NCI-H524 (cell line): ENCODE measurements around the gene ATP6V0E1.

Experiments
- DNase-seq, 2 experiments: peaks; one replicate each; lab custom pipeline; 2025; lab: John Stamatoyannopoulos, UW

Gene ATP6V0E1

DNA sequence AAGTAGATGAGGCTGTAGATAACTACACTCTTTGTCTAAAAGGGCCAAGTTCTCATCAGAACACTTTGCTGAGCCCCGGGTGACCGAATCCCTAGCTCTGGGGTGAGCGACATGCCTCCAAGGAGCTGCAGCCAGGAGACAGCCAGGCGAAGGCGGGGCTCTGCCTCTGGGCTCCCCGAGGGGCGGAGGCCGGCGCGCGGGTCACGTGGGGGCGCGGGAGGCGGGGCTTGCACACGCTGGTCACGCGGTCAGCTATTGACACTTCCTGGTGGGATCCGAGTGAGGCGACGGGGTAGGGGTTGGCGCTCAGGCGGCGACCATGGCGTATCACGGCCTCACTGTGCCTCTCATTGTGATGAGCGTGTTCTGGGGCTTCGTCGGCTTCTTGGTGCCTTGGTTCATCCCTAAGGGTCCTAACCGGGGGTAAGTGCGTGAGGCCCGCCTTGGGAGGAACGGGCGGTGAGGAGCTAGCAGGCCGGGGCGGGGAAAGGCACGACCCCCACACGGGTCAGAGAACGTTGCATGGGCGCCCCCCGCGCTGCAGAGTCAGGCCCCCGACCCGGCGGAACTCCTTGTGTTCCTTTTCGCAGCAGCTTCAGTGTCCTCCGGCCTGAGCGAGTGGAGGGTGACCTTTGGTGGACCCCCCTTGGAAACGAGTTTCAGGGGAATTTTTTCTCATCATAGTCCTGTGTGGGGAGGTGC lies at the start of gene ATP6V0E1:
Gene ATP6V0E1, plus strand, starts transcription at position 230 of the 702 bp plus-strand sequence. Its CDS starts 90 bp downstream, at position 320.
- peak; percentile 73 to 90 for DNase-seq

DNA sequence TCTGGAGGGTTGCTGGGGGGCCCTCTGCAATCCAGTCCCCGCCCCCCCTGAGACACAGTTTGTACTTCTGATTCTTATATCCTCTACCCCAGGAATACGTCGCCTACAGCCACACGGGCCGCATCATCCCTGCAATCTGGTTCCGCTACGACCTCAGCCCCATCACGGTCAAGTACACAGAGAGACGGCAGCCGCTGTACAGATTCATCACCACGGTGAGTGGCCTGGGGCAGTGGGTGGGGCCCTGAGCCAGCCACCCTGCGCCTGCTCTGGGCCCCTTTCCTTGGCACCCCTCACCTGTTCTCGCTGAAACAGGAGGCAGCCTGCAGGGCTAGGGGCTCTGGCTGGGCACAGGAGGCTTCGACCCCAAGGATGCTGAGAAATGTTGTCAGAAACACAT lies 48.5 kb upstream of the ATP6V0E1 start:
- DNase-seq, result no peak

DNA sequence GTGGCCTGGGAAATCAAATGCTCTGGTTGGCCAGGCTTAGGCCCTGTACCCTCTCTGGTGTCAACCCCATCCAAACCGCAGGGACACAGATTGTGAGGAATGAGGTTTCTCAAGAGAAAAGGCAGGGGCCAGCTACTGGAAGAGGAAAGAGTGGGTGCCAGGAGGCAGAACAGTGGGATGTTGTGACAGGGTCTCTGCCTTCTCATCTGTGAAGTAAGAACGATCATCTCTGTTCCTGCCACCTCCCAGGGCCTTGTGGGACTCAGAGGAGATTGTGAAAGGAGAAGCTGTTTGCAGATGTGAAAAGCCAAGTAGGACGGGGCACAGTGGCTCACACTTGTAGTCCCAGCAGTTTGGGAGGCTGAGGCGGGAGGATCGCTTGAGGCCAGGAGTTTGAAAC lies 47.2 kb upstream of the ATP6V0E1 start:
- no peak for DNase-seq

DNA sequence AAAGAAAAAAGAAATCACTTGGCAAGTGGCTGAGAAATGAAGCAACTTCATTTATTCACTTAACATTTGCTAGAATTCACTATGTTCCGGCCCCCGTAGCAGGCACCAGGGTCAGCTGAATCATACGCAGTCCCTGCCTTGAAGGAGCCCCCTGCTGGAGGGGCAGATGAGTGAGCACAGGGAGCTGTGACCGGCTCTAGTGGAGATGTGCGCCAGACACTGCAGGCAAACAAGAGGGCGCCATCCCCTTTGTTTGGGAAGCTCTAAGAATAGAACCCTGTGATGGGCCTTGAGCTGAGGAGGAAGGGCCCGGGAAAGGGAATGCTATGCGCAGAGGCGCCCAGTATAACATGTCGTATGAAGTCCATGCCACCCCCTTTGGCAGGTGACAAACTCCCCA lies 44.5 kb upstream of the ATP6V0E1 start:
- DNase-seq, result peak; percentile 71 to 87

DNA sequence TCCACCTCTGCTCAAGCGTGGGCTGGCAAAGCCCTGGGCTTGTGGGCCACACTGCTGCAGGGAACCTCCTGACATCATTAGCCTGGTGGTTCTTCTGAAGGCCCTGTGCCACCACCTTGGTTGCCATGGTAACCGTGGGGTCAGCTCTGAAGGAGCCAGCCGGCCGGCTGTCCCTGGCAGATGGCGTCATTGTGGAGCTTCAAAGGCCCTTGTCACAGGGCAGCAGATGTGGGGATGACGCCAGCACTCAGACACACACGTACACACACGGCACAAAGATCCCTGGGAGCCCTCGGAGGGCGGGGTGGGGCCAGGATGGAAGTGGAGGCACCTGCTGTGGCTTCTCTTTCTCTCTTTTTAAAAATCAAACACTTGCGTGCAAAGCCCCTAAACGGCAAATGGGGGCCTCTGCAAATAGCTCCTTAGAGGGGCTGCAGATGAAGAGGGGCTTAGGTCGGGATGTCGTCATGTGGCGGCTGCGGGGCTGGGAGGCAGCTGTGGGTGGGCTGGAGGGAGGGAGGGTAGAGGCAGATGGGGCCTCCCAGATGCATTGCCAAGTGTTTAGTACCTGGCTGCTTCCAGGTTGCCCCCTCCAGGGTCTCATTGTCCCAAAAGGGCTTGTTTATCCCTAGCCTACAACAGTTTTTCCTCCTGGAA lies 43.8 kb upstream of the ATP6V0E1 start:
- peak; percentile 98 to 99 for DNase-seq

DNA sequence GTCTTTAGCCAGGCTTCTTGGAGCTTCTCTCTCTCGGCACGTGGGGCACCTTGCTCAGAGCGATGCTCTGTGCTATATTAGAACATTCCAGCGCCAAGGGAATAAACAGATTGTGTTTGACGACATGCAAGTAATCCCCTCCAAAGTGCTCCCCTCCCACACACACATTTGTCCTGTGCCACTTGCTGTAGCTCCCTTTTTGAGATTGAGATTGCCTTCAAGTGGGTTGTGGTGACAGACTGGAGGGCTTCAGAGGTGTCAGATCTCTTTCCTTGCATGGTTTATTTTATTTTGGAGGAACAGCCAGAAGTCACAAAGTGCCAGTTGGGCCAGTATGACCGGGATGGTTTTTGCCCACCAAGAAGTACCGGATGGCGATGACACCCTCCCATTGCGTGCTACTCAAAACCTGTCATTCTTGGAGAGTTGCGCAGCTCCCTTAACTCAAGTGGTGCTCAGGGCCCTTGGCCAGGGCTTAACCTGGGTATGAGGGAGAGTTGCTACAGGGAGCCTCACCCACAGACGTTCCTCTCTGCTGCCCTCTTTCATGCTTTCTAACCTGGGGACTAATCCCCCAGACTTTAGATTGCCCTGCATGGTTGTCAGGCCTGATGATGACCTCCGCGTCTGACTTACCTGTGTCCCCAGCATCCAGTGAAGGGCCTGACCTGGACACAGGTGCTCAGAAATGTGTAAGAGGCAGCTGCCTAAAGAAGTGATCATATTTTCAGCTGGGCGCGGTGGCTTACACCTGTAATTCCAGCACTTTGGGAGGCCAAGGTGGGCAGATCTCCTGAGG lies 43.1 kb upstream of the ATP6V0E1 start:
- peak; percentile 93 to 98 for DNase-seq

DNA sequence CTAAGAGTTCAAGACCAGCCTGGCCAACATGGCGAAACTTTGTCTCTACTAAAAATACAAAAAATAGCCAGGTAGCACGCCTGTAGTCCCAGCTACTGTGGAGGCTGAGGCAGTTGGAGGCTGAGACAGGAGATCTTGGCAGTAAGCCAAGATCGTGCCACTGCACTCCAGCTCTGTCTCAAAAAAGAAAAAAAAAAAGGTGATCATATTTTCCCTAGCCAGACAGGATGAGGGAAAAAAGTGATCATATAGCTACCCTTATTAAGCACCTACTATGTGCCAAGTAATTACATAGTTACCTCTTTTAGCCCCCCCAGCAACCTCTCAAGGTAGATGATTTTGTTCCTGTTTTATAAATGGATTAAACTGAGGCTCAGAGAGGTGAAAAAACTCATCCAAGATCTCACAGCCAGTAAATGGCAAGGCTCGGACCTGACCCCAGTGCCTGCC lies 42.5 kb upstream of the ATP6V0E1 start:
- DNase-seq, result peak in 1 of 2 experiments; percentile 52

DNA sequence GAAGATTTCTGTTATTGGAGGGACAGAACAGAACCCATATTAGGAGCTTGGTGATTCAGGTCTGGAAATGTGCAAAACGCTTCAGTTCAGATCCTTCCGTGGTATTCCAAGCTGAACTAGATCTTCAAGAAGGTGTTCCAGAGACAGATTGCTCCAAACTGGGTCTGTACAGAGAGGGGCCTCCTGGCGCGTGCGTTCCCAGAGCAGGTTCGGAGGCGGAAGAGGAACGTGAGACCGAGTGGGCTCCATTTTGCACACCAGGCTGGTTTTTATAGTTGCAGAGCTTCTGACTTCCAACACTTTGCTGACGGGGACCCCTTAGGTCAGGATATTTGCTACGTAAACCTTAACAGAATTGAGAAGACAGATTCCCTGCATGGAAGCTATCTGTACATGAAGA lies 41.0 kb upstream of the ATP6V0E1 start:
- no peak for DNase-seq

DNA sequence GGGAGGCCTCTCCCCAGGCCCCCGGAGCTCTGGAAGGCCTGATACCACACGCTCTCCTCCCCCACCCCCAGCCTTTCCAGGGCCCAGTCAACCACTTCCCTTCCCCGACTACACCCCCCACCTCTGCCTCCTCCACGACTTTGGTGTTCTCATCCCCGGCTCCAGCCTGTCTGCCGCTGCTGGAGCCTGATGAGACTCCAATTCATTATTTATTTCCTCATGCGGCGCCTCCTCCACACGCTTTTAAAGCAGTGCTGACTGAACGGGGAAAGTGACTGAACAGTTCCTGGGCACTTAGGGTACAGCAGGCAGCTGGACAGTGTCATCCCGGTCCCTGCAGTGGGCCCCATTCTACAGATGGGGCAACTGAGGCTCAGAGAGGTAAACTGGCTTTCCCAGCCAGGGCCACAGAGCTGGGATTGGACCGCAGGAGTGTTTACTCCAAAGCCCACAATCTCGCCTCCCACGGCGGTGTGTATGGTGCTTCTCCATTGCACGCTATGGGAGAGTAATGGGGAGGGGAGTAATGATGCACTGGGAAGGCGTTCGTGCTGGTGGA lies 40.2 kb upstream of the ATP6V0E1 start:
- DNase-seq, result peak in 1 of 2 experiments; percentile 5

DNA sequence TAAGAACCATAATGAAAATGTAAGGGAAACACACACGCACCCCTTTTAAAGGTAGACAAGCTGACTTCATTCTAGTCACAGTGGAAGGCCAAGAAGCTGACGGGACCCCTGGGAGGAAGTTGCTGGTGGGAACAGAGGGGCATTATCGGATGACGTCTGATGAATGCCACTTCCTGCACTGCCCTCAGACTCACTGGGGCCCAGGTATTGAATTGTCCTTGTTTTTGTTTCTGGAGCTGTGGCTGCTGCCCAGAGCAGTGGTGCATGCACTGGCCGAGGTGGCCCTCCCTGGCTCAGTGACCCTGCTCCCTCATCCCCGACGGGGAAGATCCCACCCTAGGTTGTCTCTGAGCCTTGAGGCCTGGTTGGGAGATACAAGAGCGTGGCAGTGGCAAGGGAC lies 39.7 kb upstream of the ATP6V0E1 start:
- DNase-seq, result no peak

DNA sequence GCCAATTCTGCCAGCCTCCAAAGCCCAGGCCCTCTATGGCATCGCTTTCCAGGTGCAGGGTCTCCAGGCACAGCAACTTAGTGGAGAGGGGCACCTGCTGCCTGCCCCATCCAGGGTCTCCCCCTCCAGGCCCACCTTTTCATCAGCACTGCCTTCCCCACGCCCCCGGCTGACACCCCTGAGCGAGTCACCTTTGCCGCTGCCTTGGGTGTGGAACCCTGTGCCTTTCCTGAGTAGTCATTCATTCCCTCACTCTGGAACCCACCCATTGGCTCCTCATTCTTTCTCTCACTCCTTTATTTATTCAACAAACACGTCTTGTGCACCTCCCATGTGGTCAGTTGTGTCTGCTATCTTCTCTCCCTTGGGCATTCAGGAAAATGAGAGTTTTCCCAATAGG lies 38.8 kb upstream of the ATP6V0E1 start:
- DNase-seq, result no peak

DNA sequence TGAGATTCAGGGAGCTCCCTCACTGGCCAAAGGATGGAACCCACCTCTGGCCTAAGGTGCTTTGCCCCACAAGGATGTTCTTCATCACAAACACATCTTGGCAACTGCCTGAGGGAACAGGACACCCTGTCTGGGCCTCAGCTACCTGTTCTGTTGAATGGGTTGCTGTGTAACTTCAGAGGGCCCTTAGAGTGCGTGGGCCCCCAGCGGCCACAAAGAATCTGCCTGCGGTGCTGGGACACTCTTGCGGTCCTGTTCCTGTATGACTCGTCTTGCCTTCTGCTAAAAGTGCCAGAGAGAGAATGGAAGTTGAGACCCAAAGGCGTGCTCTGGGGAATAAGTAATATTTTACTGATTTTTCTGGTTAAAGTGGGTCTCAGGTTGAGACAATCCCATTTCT lies 38.4 kb upstream of the ATP6V0E1 start:
- no peak for DNase-seq

DNA sequence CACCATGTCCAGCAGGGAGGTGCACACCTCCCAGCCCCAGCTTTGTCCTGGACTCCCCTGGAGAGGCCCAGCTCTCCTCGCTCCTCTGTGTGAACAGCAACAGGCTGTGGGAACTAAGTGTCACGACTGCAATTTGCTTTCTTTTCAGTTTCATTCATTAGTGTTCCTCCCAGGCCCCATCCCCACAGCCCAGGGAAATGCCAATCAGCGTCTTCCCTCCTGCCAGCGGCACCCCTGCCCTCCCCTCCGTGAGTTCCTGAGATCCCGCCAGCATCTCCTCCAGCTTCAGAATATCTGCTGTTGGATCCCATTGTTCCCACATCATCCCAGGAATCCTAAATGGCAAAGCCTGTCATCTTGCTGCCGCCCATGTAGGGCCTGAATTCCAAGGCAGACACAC lies 37.4 kb upstream of the ATP6V0E1 start:
- no peak for DNase-seq

DNA sequence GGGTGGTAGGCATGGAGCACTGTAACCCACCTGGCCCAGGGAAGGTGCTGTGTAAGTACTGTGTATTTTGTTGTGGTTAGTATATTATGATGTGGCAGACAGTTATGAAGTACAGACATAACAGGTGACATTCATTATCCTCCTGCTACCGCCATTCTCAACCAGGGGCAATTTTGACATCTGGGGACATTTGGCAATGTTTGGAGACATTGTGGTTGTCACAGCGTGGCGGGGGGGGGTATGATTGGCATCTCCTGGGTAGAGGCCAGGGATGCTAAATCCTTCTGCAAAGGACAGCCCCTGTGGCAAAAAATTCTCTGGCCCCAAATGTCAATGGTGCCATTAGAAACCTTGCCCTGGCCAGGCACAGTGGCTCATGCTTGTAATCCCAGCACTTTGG lies 34.1 kb upstream of the ATP6V0E1 start:
- no peak for DNase-seq

DNA sequence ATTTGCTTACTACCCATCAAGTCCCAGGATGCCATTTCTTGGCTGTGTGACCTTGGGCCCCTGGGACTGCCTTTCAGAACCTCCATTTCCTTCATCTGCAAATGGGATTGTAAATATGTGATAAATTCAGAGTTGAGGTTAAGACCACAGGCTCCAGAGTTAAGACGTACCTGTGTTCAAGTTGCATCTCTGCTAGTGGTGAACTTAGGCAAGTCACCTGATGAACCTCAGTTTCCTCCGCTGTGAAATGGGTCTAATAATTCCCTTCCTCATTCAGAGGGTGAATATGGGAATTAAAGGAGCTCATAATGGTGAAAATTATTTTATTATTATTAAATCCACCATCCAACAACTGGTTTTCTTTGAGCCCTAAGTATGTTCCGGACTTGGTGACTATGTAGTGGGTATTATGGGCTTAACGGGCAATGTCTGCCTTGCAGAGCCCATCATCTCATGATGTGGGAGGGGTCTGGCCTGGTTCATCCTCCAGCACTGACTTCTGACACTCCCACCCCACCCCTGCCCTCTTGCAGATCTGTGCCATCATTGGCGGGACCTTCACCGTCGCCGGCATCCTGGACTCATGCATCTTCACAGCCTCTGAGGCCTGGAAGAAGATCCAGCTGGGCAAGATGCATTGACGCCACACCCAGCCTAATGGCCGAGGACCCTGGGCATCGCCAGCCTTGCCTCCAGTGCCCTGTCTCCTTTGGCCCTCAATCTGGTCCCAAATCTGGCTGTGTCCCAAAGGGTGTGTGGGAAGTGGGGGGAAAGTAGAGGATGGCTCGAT lies 33.2 kb upstream of the ATP6V0E1 start:
- no peak for DNase-seq

DNA sequence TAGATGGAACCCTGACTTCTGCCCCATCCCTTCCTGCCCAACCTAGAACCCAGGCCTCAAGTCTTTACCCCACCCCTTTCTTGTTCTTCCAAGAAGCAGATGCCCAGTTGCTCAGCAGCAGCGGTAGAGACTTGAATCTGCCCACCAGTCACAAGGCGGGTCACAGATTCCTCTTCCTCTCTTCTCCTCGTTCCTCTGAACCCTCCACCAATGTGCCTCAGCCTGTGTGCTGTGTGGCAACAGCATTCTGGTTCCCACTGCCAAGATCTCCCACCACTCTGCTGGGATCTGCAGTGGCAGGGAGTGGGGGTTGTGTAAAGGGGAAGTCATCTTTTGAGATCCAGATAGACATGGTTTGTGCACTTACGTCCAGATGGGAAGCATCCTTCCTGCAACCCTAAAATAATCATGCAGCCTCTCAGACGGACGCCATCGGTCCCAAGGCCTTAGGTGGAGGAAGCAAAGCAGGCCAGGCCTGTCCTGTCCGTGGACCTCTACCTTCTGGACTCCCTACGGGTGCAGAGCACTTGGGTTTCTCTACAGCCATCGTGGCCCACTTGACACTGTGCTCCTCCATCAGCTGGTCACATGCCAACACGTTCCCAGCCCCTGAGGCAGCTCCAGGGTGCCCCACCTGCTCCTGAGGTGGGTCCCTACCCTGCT lies 32.1 kb upstream of the ATP6V0E1 start:
- no peak for DNase-seq

DNA sequence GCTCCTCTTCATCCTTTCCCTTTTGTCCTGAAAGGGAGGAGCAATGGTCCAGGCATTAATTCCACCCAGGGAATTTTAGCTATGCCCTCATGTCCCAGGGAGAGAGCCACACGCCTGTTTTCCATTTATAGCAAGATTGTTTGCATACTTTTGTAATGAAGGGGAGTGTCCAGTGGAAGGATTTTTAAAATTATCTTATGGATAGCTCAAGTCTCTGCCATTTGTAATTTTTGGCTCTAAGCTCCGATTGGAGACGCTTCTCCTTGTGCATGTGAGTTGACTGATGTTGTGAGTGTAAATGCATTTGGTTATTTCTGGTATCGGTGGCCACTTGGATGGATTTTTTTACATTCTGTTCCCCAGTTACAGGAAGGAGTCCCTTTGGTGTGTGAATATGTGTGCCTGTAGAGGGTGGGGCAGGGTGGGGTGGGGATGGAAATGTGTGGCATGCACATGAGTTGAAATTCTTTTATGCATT lies 31.5 kb upstream of the ATP6V0E1 start:
- DNase-seq, result no peak

DNA sequence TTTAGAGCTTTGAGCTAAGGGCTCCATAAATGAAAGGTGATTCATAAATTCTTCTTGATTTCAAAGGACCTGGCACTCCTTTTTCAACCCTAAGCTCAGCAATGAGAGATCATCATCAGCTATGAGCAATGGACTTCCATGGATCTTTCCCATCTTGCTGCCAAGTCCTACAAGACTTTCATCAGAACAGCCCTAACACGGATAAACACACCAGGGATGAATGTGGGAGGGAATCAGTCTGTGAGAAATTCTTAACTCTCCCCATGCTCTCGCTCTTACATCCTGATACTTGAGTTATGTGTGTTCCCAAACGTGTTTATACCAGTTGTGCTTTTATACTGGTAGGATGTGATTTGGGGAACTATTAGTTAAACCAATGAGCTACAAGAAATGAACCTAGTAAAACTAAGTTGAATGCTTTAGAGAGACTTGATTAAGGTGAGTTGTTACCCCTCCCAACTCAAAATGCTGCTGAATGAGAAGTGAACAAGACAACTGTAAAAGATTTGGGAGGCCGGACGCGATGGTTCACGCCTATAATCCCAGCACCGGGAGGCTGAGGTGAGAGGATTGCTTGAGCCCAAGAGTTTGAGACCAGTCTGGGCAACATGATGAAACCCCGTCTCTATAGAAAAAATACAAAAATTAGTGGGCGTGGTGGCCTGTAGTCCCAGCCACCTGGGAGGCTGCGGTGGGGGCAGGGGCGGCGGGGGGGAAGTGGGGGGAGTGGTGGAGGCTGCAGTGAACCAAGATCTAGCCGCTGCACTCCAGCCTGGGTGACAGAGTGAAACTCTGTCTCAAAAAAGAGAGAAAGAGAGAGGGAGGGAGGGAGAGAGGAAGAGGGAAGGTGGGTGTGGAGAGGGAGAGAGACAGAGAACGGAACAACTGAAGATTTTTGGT lies 29.5 kb upstream of the ATP6V0E1 start:
- no peak for DNase-seq

DNA sequence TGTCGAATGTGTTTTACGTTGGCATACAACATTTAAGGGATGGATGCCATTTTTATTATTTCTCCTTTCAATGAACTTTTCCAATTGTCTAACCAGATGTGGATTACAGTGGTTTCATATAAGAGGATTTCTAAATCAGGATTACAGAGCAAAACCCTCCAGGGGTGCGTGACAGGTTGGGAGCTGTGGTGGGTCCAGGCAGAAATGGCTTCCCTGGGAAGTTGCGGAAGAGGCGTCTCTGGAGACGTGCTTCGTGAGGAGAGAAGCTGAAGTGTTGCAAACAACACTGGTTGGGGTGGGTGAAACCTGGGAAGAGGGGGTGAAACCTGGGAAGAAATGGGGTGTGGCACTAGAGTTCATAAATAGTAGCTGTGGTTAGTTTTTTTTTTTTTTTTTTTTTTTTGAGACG lies 28.8 kb upstream of the ATP6V0E1 start:
- no peak for DNase-seq

DNA sequence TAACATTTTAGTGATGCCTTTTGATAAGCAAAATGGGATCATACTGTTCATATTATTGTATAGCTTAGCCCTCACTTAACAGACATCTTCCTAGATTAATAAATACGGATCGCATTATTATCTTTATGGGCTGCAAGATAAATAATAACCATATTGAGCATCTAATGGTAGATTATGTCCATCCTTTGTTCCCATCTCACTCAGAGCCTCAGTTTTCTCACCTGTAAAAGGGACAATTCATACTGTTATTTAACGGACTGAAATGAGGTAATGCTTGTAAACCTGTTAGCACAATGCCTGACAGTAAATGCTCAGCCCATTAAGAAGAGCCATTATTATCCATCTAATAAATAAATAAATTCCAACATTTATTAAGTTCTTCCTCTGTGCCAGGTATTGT lies 27.3 kb upstream of the ATP6V0E1 start:
- DNase-seq, result no peak
